ENCODE results near the gene TMEM39B. TPM values are rescaled to one million over a fixed set of nuclear protein-coding genes. Genes with fewer than 3 reads are reported as not detected.

Gene TMEM39B
- total RNA-seq, 1 donor from 2014 or later, result 5.2 TPM

DNA sequence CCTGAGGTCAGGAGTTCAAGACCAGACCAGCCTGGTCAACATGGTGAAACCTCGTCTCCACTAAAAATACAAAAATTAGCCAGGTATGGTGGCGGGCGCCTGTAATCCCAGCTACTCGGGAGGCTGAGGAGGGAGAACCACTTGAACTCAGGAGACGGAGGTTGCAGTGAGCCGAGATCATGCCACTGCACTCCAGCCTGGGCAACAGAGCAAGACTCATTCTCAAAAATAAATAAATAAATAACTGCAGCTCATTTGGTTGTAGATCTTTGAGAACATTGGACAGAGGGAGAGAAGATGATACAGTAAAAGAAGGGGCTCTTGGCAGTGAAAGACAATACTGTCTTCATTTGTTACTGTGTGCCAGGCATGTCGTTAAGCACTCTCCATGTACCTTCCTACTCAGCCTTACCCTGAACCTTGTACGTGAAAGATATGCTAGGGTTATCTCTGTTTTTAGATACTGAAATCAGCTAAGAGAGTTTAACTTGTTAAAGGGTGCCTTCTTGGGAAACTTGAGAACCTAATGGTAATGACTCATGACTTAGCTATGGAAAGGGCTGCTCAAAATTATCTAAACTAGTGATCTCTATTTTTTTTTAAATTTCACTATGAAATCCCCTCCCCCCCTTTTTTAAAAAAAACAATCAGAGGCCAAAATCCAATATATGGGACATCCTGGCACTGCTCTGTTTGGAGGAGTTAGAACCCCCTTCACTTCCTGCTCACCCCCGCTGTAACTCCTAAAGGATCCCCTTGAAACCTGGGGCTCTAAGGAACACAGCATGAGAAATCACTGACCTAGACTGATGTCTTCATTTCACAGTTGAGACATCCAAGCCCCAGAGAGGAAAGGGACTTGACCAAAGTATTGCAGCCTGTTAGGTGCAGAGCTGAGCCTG lies 28.3 kb downstream of the TMEM39B start:
- TF ChIP-seq, protein P1, sequence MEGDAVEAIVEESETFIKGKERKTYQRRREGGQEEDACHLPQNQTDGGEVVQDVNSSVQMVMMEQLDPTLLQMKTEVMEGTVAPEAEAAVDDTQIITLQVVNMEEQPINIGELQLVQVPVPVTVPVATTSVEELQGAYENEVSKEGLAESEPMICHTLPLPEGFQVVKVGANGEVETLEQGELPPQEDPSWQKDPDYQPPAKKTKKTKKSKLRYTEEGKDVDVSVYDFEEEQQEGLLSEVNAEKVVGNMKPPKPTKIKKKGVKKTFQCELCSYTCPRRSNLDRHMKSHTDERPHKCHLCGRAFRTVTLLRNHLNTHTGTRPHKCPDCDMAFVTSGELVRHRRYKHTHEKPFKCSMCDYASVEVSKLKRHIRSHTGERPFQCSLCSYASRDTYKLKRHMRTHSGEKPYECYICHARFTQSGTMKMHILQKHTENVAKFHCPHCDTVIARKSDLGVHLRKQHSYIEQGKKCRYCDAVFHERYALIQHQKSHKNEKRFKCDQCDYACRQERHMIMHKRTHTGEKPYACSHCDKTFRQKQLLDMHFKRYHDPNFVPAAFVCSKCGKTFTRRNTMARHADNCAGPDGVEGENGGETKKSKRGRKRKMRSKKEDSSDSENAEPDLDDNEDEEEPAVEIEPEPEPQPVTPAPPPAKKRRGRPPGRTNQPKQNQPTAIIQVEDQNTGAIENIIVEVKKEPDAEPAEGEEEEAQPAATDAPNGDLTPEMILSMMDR (IDR thresholded peaks at IDR 0.05; ENCODE audit: insufficient read depth, low read length, poor library complexity, severe bottlenecking), result no peak
- Histone ChIP-seq H3K4me3 (ENCODE audit: low read depth, low read length) (no peak overlapping the region), H3K27me3 (ENCODE audit: control insufficient read depth, insufficient read depth, low read length) (no peaks in the 10 kb centered on the region), H3K36me3 (ENCODE audit: control insufficient read depth, insufficient read depth, low read length) (peaks cover 2% of the 10 kb centered on the region)
- DNase-seq (ENCODE audit: low read depth), result no peak

DNA sequence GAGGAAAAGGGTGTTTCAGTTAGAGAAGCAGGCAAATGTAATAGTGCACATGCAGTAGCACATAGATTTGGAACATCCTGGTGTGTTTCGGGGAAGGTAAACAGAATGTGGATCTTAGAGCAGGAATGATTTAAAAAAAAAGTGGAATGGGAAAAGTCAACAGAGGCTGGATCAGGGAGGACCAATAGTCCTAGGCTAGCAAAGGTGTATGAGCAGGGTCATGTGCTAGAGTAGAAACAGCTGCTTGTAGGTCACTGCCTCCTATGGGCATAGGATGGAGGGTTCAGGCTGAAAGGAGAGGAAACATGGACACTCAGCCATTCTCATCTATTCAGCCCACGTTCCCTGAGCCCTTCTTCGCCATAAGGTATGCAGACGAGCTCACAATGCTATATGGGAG lies 31.4 kb downstream of the TMEM39B start:
- TF ChIP-seq, protein P1 (IDR thresholded peaks at IDR 0.05; ENCODE audit: insufficient read depth, low read length, poor library complexity, severe bottlenecking), result no peak
- peaks cover 2% of the 10 kb centered on the region for H3K36me3 ChIP-seq (ENCODE audit: control insufficient read depth, insufficient read depth, low read length)
- no peaks in the 10 kb centered on the region for H3K27me3 ChIP-seq (ENCODE audit: control insufficient read depth, insufficient read depth, low read length)
- H3K4me3 ChIP-seq (ENCODE audit: low read depth, low read length), result no peak overlapping the region
- DNase-seq (ENCODE audit: low read depth), result no peak

DNA sequence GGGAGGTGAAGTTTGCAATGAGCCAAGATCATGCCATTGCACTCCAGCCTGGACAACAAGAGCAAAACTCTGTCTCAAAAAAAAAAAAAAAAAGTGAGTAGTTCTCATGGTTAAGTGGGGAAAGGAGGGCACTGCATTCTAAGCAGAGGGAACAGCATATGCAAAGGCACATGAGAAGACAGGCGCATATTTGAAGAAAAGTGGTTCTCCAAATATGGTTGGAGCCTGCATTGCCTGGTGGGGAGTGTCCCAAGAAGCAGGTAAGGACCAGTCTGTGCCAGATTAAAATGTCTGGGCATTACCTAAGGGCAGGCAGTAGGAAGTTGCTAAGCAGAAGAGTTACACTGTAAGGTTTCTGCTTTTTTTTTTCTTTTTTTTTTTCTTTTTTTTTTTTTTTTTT lies 32.6 kb downstream of the TMEM39B start:
- DNase-seq (ENCODE audit: low read depth), result no peak
- H3K27me3 ChIP-seq (ENCODE audit: control insufficient read depth, insufficient read depth, low read length), result no peaks in the 10 kb centered on the region
- TF ChIP-seq, protein P1 (IDR thresholded peaks at IDR 0.05; ENCODE audit: insufficient read depth, low read length, poor library complexity, severe bottlenecking), result no peak
- H3K36me3 ChIP-seq (ENCODE audit: control insufficient read depth, insufficient read depth, low read length), result no peaks in the 10 kb centered on the region
- H3K4me3 ChIP-seq (ENCODE audit: low read depth, low read length), result no peak overlapping the region

DNA sequence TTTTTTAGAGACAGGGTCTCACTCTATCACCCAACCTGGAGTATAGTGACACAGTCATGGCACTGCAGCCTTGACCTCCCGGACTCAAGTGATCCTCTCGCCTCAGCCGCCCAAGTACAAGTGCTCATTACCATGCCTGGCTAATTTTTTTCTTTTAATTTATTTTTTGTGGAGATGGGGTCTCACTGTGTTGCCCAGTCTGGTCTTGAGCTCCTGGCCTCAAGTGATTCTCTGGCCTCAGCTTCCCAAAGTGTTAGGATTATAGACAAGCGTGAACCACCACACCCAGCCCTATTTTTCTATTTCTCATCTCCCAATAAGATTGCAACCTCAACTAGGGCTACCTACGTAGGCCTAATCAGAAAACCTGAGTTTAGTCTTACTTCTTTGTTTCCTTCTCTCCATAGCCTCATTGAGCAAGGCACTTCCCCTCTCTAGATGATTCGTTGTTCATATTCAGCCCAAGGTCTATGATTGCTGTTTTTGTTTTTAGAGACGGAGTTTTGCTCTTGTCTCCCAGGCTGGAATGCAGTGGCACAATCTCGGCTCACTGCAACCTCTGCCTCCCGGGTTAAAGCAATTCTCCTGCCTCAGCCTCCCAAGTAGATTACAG lies 34.0 kb downstream of the TMEM39B start:
- Histone ChIP-seq H3K36me3 (ENCODE audit: control insufficient read depth, insufficient read depth, low read length) (no peaks in the 10 kb centered on the region), H3K4me3 (ENCODE audit: low read depth, low read length) (no peak overlapping the region), H3K27me3 (ENCODE audit: control insufficient read depth, insufficient read depth, low read length) (no peaks in the 10 kb centered on the region)
- no peak for DNase-seq (ENCODE audit: low read depth)
- TF ChIP-seq, protein P1 (IDR thresholded peaks at IDR 0.05; ENCODE audit: insufficient read depth, low read length, poor library complexity, severe bottlenecking), result no peak

DNA sequence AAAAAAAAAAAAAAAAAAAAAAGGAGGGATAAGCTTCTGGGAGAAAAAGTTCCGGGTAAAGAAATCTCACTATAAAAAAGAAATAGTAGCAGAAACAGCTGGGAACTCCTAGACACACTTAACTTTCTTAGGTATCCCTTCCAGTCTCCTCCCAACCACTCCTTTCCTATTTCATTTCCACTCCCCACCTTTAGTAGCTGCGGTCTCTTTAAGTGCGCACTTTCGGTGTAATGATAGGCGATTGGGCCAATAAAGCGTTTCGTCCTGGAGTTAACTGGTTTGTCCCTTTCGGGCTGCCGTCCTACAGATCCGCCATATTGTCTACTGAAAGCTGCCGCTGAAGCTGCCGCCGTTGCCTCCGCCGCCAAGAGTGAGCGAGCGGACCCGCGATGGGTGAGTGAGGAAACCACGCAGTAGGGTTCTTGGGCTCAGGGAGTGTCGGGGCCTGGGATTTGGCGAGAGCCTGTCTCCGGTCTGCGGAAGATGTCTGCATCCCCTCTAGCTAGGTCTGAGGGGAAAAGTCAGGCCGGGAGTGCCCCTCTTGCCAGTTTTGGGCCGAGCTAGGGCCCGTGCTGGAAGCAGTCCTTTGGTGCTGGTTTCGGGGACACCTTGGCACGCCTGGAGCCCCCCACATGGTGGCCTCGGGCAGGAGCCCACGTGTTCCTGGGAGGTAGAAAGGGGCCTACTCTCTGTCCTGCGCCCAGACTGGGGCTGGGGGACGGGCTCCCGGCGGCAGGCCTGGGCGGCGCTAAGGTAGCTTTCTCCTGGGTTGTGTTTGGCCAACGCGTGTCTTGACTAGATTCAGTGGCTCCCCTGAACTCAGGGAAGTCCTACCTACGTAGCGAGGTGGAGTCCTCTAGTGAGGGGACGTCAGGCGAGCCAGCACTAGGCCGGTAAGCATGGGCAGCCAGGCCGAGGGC lies 35.3 kb downstream of the TMEM39B start, which contains the start of gene KPNA6:
KPNA6 (plus strand) TSS at position 315 of the 920 bp plus-strand sequence; CDS start at position 390, 75 bp downstream.
- TF ChIP-seq, protein P1 (IDR thresholded peaks at IDR 0.05; ENCODE audit: insufficient read depth, low read length, poor library complexity, severe bottlenecking), result no peak
- H3K27me3 ChIP-seq (ENCODE audit: control insufficient read depth, insufficient read depth, low read length), result no peaks in the 10 kb centered on the region
- peak within 1 kb of the TSS; percentile 97 for H3K4me3 ChIP-seq (ENCODE audit: low read depth, low read length)
- H3K36me3 ChIP-seq (ENCODE audit: control insufficient read depth, insufficient read depth, low read length), result no peaks in the 10 kb centered on the region
- peak; percentile 79 for DNase-seq (ENCODE audit: low read depth)
